ENCODE measurements around the gene LNP1. TPM values are rescaled to one million over a fixed set of nuclear protein-coding genes. Genes with fewer than 3 reads are reported as not detected.

LNP1 gene
- total and polyA plus RNA-seq, 2 of the 13 experiments (the other 11 are each of a cell fraction or from before 2014, with no cell fraction given), result 3.6 to 7.0 TPM

- H3K27ac ChIP-seq (ENCODE audit: extremely low read length, insufficient read depth, low read length), result no peak overlapping the region
- no peak overlapping the region for H3K9ac ChIP-seq (ENCODE audit: insufficient read depth, low read depth, low read length)
- ATAC-seq, result no peak
- 93% methylated on average over 2 of the region's 2 CpGs for WGBS (ENCODE audit: low lambda C conversion rate)
- intact Hi-C loops (cut with micrococcal nuclease; ENCODE audit: unreplicated experiment), result no loop called here
- H3K4me2 ChIP-seq (ENCODE audit: low read depth, low read length), result no peak overlapping the region
- peaks cover 6 to 61% of the 10 kb centered on the region in 2 experiments for H3K36me3 ChIP-seq (replicated peaks in 1 of 2; ENCODE audit: control insufficient read depth in 1 of 2, insufficient read depth in 2 of 2, low read length in 2 of 2)
- no peaks in the 10 kb centered on the region for H3K79me2 ChIP-seq (ENCODE audit: insufficient read depth, low read length)
- no peak overlapping the region for H3K4me3 ChIP-seq (replicated peaks in 1 of 3; ENCODE audit: insufficient read depth in 1 of 3, low read depth in 2 of 3, low read length in 3 of 3)
- no TSS peak for BruUV-seq (replicated peaks)
- TF ChIP-seq ZBTB20 (CRISPR knock-in tag; IDR thresholded peaks at IDR 0.05; ENCODE audit: borderline replicate concordance, low read depth) (no peak), ZNF629 (CRISPR knock-in tag; conservative IDR thresholded peaks at IDR 0.05) (no peak), ZNF383 (CRISPR knock-in tag; IDR thresholded peaks at IDR 0.05; ENCODE audit: borderline replicate concordance) (no peak), ATF7 (IDR thresholded peaks at IDR 0.05) (no peak), ATF7 (CRISPR knock-in tag; IDR thresholded peaks at IDR 0.05) (no peak), ZNF639 (CRISPR knock-in tag; conservative IDR thresholded peaks at IDR 0.05) (no peak), TOPORS (CRISPR knock-in tag; IDR thresholded peaks at IDR 0.05) (no peak), ZNF543 (CRISPR knock-in tag; IDR thresholded peaks at IDR 0.05) (no peak), ZNF670 (CRISPR knock-in tag; IDR thresholded peaks at IDR 0.05; ENCODE audit: borderline replicate concordance) (no peak), RELA (CRISPR knock-in tag; IDR thresholded peaks at IDR 0.05) (no peak), CSRNP2 (CRISPR knock-in tag; conservative IDR thresholded peaks at IDR 0.05; ENCODE audit: low read depth) (no peak), THRA (CRISPR knock-in tag; IDR thresholded peaks at IDR 0.05; ENCODE audit: borderline replicate concordance) (no peak), ZNF44 (CRISPR knock-in tag; IDR thresholded peaks at IDR 0.05) (no peak), BCL3 (CRISPR knock-in tag; IDR thresholded peaks at IDR 0.05) (no peak), ZNF431 (CRISPR knock-in tag; IDR thresholded peaks at IDR 0.05; ENCODE audit: borderline replicate concordance, low read depth) (no peak), FOXJ3 (CRISPR knock-in tag; IDR thresholded peaks at IDR 0.05; ENCODE audit: borderline replicate concordance) (no peak), ZNF607 (CRISPR knock-in tag; IDR thresholded peaks at IDR 0.05; ENCODE audit: borderline replicate concordance) (no peak), KLF13 (CRISPR knock-in tag; IDR thresholded peaks at IDR 0.05) (no peak), MAFG (CRISPR knock-in tag; IDR thresholded peaks at IDR 0.05) (no peak)
- no peaks in the 10 kb centered on the region for H3K4me1 ChIP-seq (ENCODE audit: insufficient read depth, low read length)
- ChIA-PET CTCF (ENCODE audit: low intra/inter-chr PET ratio, low total read pairs) (no interaction called here), POLR2A (interaction anchor here (1.3 kb wide), 1 partner anchor 31 kb away, joined by 3 read pairs; the partner anchor contains the start of gene NIT2)
- in situ Hi-C loops (cut with HindIII; ENCODE audit: extremely low pct_ligation_motif_present, low pct_unique_long_range_greater_than_20kb), result no loop called here
- DNase-seq (ENCODE audit: low spot score), result no peak
- no peak overlapping the region for H2AFZ ChIP-seq (ENCODE audit: low read length)
- no peaks in the 10 kb centered on the region for H4K20me1 ChIP-seq (ENCODE audit: insufficient read depth, low read length)
- FAIRE-seq, result no peak
- H3K27me3 ChIP-seq (ENCODE audit: control insufficient read depth in 1 of 2, insufficient read depth in 2 of 2, low read length in 2 of 2), result no peaks in the 10 kb centered on the region
- H3K9me3 ChIP-seq (ENCODE audit: low read length), result peaks cover 4% of the 10 kb centered on the region; the same call in 1 of the 2 replicates
Observed at GRCh38 chr3:100366424-100366823, 34.9 kb upstream of the LNP1 start.
